Ishikawa (cell line): Measurements from ENCODE around the gene PRPF6.

ENCODE experiments used
- CEBPB ChIP-seq: IDR thresholded peaks from 2 replicates; pipeline ENCODE4 v1.6.1; 2012
- TF ChIP-seq, protein P1 (sequence below): IDR thresholded peaks from 2 replicates; pipeline ENCODE4 v1.6.1; 2012

- TF ChIP-seq CEBPB = no peak
- TF ChIP-seq, protein P1, sequence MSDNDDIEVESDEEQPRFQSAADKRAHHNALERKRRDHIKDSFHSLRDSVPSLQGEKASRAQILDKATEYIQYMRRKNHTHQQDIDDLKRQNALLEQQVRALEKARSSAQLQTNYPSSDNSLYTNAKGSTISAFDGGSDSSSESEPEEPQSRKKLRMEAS = no peak
These were observed 34.7 kb downstream of the PRPF6 start for GRCh38 chr20:64015635-64016034.
